ENCODE data around the gene KLHL22. TPM values are rescaled to one million over a fixed set of nuclear protein-coding genes. Genes with fewer than 3 reads are reported as not detected.

Gene KLHL22
- total RNA-seq, 4 donors from 2014 or later: 12.4 to 49.8 (median 42.4) TPM

DNA sequence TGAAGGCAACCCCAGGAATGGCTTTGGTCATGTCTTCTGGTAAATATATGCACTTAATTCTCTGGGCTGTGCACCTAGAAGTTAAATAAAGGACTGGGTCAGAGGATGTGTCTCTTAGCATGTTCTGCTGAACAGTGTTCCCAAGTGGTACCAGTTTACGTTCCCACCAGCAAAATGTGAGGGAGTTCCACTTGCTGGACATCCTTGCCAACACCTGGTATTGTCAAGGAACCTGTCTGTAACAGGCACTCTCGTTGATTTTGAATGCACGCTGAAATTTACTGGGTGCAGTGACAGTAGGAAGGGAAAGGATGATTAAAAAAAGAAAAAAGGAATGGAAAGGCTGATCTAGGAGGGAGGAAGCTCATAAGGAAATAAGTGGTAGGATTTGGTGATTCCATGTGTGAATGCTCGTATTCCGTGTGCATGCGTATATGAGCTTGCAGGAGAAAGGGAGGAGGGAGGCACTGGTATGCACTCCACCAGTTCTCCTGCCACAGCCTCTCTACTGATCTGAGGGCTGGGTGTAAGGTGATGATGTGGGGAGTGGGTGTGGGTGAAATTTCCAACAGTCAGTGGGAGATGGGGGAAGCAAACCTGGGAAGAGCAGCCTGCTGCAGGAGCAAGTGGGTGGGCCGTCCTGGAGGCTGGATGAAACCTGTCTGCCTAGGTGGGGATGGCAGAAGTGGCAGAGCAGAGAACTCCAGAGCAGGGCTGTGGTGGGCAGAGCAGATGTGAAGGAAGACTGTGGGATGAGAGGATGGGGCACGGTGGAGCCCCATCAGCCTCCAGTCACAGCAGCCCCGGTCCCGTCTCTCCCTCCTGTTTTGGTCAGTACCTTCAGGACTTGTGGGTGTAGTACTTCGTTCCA is 26.8 kb upstream of the KLHL22 start:
- TF ChIP-seq CTCF (IDR thresholded peaks at IDR 0.05; ENCODE audit: low read depth): no peak

GRCh38 chr22:20520093-20520511 is 24.5 kb upstream of the KLHL22 start:
- TF ChIP-seq CTCF (IDR thresholded peaks at IDR 0.05; ENCODE audit: low read depth): no peak

DNA sequence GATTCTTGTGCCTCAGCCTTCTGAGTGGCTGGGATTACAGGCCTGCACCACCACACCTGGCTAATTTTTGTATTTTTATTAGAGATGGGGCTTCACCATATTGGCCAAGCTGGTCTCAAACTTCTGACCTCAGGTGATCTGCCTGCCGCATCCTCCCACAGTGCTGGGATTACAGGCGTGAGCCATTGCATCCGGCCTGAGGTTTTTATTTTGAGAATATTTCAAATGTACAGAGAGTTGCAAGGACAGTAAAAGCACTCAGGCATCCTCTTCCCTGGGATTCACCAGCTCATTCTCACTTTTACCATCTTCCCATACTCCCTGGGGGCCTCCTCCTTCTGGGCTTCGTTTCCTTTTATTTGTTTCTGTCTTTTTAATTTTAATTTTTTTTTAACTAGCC is 24.0 kb upstream of the KLHL22 start:
- no peak for TF ChIP-seq CTCF (IDR thresholded peaks at IDR 0.05; ENCODE audit: low read depth)

DNA sequence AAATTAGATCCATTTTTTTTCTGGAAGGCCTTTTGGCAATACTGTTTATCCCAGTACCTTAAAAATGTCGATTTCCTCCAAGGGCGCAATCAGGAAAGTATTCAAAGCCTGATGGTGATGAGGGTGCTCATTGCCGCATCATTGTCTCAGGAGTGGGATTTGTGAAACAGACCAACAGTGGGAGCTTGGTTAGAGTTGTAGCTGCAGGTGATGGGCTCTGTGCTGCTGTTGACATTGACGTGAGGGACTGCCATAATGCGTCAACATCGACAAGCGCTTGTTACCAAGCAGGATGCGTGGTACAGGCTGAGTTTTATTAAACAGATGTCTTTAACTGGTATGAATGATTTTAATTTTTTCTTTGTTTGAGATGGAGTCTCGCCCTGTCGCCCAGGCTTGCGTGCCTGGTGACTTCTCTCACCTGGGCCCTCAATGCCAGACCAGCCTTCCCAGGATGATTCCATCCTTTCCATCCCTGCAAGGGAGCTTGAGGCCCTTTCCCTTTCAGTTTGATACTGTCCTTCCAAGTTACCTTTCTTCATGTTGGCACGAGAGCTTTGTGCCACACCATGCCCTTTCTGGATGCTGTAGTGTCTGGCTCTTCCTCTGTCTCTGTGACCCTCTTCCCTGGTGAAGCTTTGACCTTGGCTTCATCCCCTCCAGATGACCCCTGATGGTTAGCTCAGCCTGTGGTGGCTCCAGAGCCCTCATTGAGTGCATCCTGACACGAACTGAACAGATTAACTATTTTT is 22.4 kb upstream of the KLHL22 start:
- TF ChIP-seq CTCF (IDR thresholded peaks at IDR 0.05; ENCODE audit: low read depth): no peak

GRCh38 chr22:20517422-20517821 is 21.8 kb upstream of the KLHL22 start:
- TF ChIP-seq CTCF (IDR thresholded peaks at IDR 0.05; ENCODE audit: low read depth): no peak

DNA sequence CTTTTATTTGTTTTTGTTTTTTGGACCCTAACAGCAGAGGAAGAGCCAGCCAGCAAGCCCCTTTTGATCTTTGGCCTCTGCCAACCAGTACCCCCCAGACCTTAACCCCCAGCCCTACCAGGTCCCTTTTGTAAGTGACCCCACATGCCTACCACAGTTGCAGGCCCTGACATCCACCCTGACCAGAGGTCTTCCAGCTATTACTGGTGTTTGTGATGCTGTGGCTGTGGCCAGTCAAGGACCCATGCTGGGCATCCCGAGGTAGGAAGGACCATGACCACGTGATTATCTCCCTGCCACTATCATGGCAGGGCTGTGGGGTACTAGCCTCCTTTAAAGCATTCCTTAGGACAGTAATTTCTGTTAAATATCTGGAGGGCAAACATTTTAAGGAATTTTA is 20.8 kb upstream of the KLHL22 start:
- no peak for TF ChIP-seq CTCF (IDR thresholded peaks at IDR 0.05; ENCODE audit: low read depth)

Data from subcutaneous adipose tissue (tissue), 4 donors.